GM19238 (cell line): ENCODE data around the gene CD151.
A peak's percentile ranks its signal among the peaks of the same experiment; 100 is the strongest.

Experiments used
- DNase-seq: peaks from one replicate; pipeline ENCODE4 v3.0.0; 2011; ENCODE audit warnings: low spot score; ENCODE audit not compliant: insufficient read length

CD151 gene

GRCh38 chr11:829176-829846, 3.4 kb upstream of the CD151 start:
- DNase-seq: no peak

GRCh38 chr11:829847-830294, 2.9 kb upstream of the CD151 start:
- DNase-seq: no peak

- peak; percentile 84 for DNase-seq
These were observed 2.2 kb upstream of the CD151 start for GRCh38 chr11:830295-831117.

GRCh38 chr11:831118-831864, 1.5 kb upstream of the CD151 start:
- DNase-seq: no peak

GRCh38 chr11:831961-832528, 707 bp upstream of the CD151 start:
- no peak for DNase-seq

- DNase-seq: no peak
These were observed 501 bp downstream of the CD151 start for GRCh38 chr11:833114-833791.

GRCh38 chr11:833849-834311, 1.1 kb downstream of the CD151 start:
- DNase-seq: no peak

GRCh38 chr11:834371-835316, 1.9 kb downstream of the CD151 start:
- DNase-seq: no peak

- DNase-seq: no peak
These were observed 3.5 kb downstream of the CD151 start for GRCh38 chr11:836274-836673.

GRCh38 chr11:836700-837099, 3.9 kb downstream of the CD151 start:
- DNase-seq: no peak

- DNase-seq: no peak
These were observed 4.6 kb downstream of the CD151 start for GRCh38 chr11:837189-837989.

- DNase-seq: no peak
These were observed 5.2 kb downstream of the CD151 start for GRCh38 chr11:837990-838307.

GRCh38 chr11:838441-839279, 5.9 kb downstream of the CD151 start:
- DNase-seq: no peak

- DNase-seq: no peak
These were observed 6.5 kb downstream of the CD151 start for GRCh38 chr11:839280-839623.

- DNase-seq: no peak
These were observed 7.3 kb downstream of the CD151 start for GRCh38 chr11:839875-840617.

GRCh38 chr11:841981-842369, 9.2 kb downstream of the CD151 start:
- DNase-seq: no peak

- peak; percentile 98 for DNase-seq
These were observed 9.7 kb downstream of the CD151 start, which contains the start of the genes POLR2L and TSPAN4 for GRCh38 chr11:842370-843002. Gene POLR2L (minus strand): TSS chr11:842529. CDS start chr11:842508, 21 bp downstream. Gene TSPAN4 (plus strand): TSS chr11:842852. CDS start chr11:850305, 7,453 bp downstream.
